Urothelium cell line (cell line): ENCODE data around the gene IGFBP2.
"Not testable (repeated sequence)": the region's sequence is repeated elsewhere in the genome, so short reads cannot be mapped to it uniquely, and the experiment has no call there.

ENCODE experiments used
- DNase-seq: peaks from one replicate; pipeline ENCODE4 v3.0.0; 2011; ENCODE audit warnings: low spot score, mixed read lengths
- FAIRE-seq: peaks from 2 replicates; lab custom pipeline; 2011; peaks lifted over from hg19 to GRCh38; lab: Jason Lieb, UNC

IGFBP2 gene, protein sequence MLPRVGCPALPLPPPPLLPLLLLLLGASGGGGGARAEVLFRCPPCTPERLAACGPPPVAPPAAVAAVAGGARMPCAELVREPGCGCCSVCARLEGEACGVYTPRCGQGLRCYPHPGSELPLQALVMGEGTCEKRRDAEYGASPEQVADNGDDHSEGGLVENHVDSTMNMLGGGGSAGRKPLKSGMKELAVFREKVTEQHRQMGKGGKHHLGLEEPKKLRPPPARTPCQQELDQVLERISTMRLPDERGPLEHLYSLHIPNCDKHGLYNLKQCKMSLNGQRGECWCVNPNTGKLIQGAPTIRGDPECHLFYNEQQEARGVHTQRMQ

DNA sequence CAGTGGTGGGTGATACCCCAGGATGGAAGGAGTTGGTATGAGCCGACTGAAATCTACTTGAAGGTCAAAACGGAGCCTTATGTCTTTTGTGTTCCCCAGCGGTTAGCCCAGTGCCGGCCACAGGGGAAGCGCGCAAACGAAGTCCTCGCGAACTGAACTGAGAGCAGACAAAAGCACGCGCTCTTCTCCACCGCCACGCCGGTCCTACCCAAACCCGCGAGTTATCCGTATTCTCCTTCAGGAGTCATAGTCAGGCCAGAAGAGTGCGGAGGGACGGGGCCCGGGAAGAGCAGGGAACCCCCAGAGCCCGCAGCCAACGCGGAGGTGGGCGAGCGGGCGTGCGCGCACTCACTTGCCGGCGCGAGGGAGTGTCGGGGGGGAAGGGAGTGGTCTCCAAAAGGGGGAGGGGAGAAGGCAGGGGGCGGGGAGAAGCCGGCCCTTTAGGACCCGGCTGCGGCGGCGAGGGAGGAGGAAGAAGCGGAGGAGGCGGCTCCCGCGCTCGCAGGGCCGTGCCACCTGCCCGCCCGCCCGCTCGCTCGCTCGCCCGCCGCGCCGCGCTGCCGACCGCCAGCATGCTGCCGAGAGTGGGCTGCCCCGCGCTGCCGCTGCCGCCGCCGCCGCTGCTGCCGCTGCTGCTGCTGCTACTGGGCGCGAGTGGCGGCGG, at the start of gene IGFBP2:
Gene IGFBP2 (plus strand): TSS at position 469 of the 664 bp plus-strand sequence. CDS start 104 bp downstream, at position 573.
- DNase-seq (no peak), FAIRE-seq (no peak)

DNA sequence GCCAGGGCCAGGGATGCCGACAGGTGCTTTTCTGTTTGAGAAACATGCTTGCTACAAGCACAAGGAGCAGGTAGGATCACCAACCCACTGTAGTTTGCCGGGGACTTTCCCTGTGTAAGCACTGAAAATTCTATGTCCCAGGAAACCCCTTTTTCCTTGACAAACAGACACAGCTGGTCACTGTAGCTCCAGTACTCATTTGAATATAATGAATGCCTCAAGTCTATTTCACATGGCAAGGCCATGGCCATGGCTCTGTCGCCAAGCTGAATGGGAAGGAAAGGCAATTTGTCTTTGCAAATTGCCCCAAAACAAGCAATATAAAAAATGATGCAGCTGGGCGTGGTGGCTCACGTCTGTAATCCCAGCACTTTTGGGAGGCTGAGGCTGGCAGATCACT, 49.6 kb upstream of the IGFBP2 start:
- no peak for DNase-seq
- FAIRE-seq, result no peak

DNA sequence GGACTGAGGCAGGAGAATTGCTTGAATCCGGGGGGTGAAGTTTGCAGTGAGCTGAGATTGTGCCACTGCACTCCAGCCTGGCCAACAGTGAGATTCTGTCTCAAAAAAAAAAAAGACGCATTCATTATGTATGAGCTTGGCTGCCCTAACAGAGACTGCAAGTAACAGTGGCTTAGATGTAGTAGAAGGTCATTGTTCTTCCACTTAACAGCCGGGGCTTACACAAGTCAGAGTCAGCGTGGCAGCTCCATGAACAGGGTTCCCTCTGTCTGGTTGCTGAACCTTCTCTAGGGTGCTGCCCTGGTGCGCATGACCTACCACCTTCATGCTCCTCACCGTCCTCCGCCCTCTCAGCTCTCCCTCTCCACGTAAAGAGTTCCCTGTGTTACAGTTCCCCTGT, 49.1 kb upstream of the IGFBP2 start:
- FAIRE-seq (no peak), DNase-seq (no peak)

DNA sequence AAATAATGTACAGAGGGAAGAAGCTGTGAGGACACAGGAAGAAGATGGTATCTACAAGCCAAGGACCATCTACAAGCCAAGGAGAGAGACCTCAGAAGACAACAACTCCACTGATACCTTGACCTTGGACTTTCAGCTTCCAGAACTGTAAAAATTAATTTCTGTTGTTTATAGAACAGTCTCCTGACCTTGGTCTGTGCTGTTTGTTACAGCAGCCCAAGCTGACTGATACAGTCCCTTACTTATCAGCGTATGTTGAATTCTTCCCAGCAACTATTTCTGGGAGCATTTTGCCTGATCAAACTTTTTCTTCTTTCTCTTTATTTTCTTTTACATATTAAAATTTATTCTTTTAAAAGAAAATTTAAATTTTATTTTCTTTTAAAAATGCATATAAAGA, 47.8 kb upstream of the IGFBP2 start:
- FAIRE-seq, result no peak
- DNase-seq, result no peak

DNA sequence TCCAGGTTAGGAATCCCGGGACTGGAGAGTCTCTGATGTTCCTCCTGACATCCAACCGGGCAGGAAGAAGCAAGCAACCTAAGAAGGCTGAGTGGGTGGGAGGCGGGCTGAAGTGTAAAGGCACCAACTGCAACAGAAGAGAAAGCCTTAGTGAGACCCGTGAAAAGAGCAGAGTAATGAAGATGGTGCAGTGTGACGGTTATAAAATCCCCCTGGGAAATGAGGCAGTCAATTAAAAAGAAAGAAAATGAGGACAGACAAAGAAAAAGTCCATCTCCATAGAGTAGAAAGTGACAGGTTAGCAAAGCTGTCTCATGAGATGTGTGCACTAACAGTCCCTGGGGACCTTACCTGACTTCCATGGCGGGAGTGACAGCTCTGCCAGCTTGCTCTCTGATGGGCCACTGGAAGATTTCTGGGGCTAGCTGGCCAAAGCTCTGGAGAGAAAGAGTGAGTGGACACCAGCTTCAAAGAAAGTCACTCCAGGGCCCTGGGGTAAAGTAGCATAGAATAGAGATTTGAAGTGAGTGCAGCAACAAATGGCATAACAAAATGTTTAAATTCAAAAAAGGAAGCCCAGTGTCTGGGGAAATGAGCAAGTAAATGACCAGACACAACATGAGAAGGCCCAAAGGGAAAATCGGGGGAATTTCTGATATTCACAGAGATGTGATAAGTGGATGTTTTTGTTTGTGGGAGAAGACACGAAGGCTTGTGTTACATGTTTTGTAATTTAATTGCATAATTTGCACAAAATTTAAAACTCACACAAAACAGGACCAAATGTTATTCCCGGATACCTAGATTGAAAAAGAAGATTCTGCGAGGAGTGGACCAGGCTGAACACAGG, 44.1 kb upstream of the IGFBP2 start:
- FAIRE-seq (no peak), DNase-seq (no peak)

DNA sequence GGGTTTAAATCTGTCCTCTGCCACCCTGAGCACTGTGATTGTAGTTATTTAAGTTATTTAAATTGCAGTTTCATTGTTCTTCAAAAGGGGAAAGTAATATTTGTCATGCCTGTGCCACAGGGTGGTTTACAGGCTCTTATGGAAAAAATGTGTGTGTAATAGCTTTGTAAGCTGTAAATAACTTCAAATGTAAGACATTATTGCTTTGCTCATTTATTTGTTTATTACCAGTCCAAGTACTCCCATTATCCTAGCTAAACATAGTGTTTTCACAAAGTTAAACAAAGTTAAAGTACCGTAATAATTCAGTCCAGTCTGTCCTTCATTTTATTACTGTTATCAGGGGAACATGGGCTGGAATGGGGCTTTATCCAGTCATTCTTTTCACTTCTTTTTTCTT, 43.4 kb upstream of the IGFBP2 start:
- FAIRE-seq (no peak), DNase-seq (no peak)

DNA sequence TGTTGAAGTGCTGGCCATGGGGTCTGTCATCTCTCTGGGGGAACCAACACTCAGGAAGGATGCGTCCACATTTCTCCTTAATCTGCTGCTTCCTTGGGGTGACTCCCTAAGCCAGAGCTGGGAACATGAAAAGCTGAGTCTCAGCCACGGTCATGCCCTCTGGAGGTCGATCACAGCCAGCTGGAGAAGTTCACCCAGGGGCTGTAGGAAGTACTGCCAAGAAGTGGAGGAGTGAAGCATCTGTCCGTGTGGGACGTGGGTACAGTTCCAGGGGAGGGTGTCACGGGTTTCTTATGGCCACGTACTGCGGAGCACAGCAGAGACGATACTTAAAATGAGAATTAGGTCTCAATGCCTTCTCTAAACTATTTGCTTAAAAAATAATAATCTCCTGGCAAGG, 42.4 kb upstream of the IGFBP2 start:
- no peak for FAIRE-seq
- no peak for DNase-seq

DNA sequence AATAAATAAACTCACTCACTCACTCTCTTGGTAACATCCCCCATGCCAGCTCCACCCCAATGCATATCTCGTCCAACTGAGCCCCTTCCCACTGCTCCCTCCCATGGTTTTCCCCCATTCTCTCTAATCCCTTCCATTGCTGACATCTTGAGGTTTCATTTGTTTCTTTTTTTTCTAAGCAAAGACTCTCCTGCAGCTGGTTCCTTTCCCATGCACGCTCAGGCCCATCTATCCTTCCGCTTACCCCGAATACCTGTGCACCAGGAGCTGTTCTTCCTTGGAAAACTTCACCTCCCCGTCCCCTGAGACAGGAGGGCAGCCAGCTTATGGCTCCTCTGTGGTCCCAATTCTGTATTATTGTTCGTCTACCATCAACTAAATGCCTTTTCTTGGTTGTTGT, 41.7 kb upstream of the IGFBP2 start:
- DNase-seq (no peak), FAIRE-seq (no peak)

DNA sequence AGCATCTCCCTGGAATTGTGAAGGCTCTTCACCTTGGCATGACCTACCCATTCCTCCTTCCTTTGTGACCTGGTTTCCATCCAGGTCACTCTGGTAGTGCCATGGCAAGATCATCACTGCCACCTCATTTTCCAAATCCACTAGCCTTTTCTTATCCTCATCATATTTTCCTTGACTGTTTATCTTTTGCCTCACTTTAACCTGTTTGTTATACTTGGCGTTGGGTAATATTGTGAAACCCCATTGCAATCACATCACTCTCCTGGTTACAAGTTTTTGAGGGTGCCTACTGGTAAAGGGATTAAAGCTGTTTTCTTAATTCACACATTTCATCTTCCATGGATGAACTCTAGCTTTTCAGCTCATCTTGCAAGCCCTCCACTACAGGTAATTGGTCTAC, 39.1 kb upstream of the IGFBP2 start:
- FAIRE-seq, result no peak
- DNase-seq, result no peak

DNA sequence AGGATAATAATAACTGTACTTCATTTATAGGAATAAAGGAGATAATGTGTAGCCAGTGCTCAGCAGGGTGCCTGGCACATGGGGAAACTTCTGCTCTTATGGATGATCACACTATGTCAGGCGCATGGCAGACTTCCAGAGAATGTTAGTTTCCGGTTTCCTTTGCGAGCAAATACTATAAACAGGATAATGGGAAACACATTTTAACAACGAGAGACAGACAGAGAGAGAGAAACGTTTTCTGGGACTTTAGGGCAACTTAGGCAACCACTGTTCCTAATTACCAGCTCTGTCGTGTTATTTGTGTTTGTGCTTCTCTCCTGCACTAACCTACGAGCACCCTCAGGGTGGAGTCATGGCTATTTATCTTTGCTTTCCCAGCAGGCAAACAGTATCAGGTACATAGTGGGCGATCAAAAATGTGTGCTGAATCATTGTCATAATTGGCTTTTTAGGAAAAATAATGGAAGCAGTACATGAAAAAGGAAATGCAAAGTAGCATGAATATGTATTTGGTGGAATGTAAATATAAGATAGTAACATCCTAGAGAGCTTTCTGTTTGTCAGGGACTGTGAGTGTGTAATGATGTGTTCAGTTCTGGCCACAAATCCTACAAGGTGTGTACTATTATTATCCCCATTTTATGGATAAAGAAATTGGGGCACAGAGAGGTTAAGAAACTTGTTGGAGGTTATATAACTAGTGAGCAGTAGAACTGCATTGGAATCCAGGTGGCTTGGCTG, 36.8 kb upstream of the IGFBP2 start:
- FAIRE-seq (no peak), DNase-seq (no peak)

DNA sequence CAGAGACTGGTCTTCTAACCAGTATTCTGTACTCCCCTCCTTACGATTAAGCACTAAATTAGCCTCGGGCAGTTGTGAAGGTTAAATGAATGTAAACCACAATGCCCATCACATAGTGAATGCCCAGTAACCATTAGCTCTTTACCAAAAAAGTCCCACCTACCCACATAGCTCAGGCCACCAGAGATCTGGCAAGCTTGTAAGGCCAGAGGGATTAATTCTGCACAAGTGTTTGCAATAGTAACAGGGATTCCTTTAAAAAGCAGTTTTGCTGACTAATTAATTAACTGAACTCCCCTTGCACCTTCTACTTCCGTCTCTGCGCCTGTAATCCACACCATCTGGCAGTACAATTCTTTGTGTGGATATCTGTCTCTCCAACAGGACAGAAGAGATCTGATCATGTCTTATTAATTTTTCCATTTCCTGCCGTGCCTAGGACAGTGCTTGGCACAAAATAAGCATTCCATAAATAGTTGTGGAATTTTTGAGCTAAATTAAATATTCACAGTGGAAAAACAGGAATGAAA, 36.2 kb upstream of the IGFBP2 start:
- FAIRE-seq, result no peak
- no peak for DNase-seq

DNA sequence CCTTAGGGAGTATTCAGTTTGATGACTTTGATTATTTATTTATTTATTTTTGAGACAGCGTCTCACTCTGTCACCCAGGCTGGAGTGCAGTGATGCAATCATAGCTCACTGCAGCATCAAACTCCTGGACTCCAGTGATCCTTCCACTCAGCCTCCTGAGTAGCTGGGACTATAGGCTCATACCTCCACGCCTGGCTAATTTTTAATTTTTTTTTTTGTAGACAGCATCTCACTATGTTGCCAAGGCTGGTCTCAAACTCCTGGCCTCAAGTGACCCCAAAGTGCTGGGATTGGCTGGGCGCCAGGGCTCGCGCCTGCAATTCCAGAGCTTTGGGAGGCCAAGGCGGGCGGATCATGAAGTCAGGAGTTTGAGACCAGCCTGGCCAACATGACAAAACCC, 35.4 kb upstream of the IGFBP2 start:
- DNase-seq, FAIRE-seq: not testable (repeated sequence)

DNA sequence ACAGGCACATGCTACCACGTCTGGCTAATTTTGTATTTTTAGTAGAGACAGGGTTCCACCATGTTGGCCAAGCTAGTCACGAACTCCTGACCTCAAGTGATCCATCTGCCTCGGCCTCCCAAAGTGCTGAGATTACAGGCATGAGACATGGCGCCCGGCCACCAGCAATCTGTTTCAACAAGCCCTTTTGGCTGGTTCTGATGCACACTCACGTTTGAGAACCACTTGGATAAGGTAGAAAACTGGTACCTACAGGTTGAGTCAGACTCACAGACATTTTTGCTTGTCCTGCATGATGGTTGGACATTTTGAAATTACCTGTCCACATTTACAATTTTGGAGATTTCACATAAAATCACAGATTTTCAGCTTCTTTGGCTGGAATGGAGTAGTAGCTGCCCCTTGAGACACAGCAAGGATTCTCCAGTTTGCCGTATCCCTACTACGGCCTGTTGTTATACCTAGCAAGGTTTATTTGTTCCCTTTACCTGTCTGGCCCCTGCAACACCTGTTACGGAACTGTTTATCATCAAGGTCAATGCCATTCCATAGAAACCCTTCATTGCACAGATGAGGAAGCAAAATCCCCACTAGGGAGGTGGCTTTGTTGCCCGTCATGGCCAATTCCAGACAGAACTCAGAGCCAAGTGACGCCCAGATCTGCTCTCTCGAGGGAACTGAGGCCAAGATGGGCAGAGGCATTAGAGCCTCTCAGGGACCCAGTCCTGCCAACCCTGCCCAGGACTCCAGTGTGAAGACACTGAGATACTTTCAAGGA, 31.4 kb upstream of the IGFBP2 start:
- no peak for FAIRE-seq
- DNase-seq, result no peak

DNA sequence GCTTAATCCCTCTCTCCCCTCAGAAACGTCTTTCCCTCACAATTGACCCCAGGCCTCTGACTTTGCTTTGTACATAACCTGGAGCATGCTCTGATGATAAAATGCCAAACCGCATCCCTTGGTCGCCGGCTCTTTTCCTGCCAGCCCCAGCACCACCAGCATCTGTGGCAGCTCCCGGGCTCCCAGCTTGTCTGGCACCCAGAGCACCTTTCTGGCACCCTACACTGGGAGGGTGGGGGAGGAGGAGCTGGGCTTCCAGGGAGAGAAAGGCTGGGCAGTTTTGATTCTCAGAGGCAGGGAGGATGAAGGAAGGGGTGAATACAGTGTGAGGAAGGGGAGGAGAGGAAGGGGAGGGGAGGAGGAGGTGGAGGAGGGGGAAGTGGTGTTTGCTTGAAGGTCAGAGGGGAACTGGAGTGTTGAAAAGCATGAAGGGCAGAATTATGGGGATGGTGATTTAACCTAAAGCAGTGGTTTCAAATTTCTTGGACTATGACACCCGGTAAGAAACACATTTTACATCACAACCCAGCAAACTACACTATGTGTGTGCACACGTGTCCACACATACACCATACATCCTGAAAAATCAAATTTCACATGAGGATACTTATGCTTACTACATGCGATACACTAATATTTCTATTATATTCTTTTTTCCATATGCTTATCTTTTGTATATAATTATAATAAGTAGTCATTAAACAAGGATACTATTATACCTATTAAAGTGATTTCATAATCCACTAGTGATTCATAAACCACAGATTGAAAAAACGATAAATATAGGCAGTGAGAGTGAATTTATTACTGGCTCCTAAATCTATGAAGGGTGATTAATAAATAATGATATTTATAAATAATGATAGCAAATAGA, 30.0 kb upstream of the IGFBP2 start:
- DNase-seq, result no peak
- FAIRE-seq, result no peak

DNA sequence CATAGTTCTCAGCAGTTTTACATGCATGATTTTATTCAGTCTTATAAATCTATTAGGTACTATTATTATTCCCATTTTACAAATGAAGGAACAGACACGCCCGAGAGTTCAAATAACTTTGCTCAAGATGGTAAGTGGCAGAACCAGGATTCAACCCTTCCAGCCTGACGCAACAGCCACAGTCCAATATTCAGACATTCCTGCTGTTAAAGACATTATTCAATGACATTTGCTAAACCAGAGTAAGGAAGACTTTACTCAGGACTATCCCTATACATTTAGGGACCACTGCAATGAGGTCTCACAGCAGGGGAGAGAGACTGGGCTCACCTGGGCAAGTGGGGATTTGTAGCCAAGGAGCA, 29.4 kb upstream of the IGFBP2 start:
- DNase-seq, result no peak
- no peak for FAIRE-seq

DNA sequence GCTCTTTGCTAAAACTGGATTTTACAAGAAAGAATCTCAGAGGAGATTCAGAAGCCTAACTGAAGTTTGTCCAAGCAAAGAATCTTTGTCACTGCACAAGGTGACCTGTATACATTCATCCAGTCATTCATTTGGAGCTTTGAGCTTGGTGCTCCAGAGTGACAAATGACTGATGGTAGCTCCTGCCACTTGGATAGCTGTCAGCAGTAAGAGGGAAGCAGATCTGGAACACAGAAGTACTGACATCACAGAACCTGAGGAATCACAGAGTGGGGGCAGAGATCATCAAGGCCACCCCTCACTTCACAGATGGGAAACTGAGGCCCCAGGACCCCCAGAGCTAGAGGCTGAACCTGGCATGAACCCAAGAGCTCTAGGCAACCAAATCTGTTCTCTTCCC, 28.8 kb upstream of the IGFBP2 start:
- FAIRE-seq, result no peak
- no peak for DNase-seq

DNA sequence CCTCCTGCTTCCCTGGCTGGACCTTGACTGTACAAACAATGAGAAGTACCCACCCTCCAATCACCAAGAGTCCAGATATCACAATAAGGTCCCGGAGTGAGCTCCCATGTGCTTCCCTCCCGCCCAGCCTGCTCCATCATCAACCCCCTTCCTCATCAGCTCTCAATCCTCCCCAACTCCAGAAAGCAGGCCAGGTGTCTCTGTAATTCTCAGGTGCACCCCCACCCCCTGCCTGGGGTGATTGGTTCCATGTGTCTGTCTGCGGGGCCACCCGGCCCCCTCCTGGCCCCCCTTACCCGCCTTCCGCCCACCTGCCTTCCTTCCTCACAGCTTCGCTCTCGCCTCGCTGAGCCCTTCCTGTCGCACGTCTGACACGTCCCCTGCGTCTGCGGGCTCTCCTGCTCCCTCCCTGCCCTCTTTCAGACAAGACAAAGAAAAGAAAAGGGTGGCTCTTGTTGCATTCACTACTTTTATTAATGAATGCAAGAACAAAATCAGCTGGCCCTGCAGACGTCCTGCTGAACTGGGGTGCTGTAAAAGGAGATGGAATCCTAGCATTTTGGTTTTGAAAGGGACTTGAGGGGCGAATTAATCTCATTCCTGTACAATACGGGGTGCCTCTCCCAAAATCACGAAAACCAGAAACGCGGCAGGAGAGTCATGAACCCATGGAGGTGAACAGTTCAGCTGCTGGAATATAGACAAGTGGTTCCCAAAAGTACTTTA, 26.5 kb upstream of the IGFBP2 start:
- FAIRE-seq, result no peak
- no peak for DNase-seq

DNA sequence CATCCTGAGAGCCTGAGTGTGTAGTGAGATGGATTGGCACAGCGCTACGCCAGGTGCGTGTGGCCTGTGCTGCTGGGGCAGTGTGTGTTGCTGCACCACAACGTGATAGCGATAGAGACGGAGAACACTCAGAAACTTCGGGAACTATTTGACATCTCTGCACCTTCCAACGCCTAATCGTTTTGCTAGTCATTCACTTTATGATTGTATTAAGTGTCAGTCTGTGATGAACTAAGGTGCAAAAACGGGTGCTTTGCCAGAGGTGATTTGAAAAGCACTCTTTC, 26.0 kb upstream of the IGFBP2 start:
- DNase-seq (no peak), FAIRE-seq (no peak)

DNA sequence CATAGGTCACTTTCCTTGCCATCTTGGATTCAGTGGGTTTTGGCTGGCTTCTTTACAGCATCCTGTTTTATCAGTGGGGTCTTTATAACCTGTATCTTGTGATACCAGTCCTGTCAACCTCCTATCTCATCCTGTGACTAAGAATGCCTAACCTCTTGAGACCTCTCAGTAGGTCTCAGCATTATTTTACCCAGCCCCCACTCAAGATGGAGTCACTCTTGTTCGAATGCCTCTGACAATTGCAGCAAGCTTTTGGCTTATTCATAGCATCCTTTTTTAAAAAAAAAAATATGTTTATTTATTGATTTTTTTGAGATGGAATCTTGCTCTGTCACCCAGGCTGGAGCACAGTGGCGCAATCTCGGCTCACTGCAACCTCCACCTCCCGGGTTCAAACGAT, 24.7 kb upstream of the IGFBP2 start:
- DNase-seq (no peak), FAIRE-seq (no peak)
